Right ventricle myocardium inferior (tissue), 1 donor: Measurements from ENCODE around the gene DCLK2. TPM values are rescaled to one million over a fixed set of nuclear protein-coding genes. Genes with fewer than 3 reads are reported as not detected.

Experiments
- ATAC-seq: fragments of 200-7000 bp; cut with Tn5 transposase; one replicate; pipeline ENCODE4 v1.9.1; 2020; ENCODE audit warnings: mild to moderate bottlenecking, moderate library complexity
- DNase-seq: peaks from one replicate; pipeline ENCODE4 v3.0.0; 2021; ENCODE audit errors: missing footprints
- intact Hi-C: fragments of 100-400 bp; cut with DNase I; formaldehyde crosslinking; loops from one replicate; pipeline ENCODE4 v1.11.0; 2022
- total RNA-seq: library from RNA; stranded (reverse); fragmentation: NEBNext Ultra II Directional; extraction: Animal tissue kit (Norgen Biotek cat#: 25700); gene quantifications from one replicate; pipeline ENCODE4 v1.2.1, GENCODE V29; 2021
- donor health status: DM: no; HTN: yes; CAD: no; lungs with severe emphysema.

Gene DCLK2
- total RNA-seq, 1 donor from 2014 or later = 19.9 TPM

- no peak for ATAC-seq
- no peak for DNase-seq
- intact Hi-C loops = no loop called here
Measured at GRCh38 chr4:150217192-150217591, 138.9 kb downstream of the DCLK2 start.

GRCh38 chr4:150217808-150218207 is 139.6 kb downstream of the DCLK2 start:
- intact Hi-C loops = no loop called here
- DNase-seq = no peak
- no peak for ATAC-seq

GRCh38 chr4:150218447-150218846 is 140.2 kb downstream of the DCLK2 start:
- intact Hi-C loops = no loop called here
- no peak for ATAC-seq
- no peak for DNase-seq

GRCh38 chr4:150219841-150220240 is 141.6 kb downstream of the DCLK2 start:
- no peak for ATAC-seq
- intact Hi-C loops = no loop called here
- DNase-seq = no peak

GRCh38 chr4:150224896-150225591 is 146.8 kb downstream of the DCLK2 start:
- DNase-seq = no peak
- peak; percentile 8 for ATAC-seq
- intact Hi-C loops = no loop called here

GRCh38 chr4:150229520-150229919 is 151.3 kb downstream of the DCLK2 start:
- intact Hi-C loops = no loop called here
- ATAC-seq (no peak), DNase-seq (no peak)

GRCh38 chr4:150230561-150230960 is 152.3 kb downstream of the DCLK2 start:
- no peak for DNase-seq
- ATAC-seq = no peak
- intact Hi-C loops = no loop called here

GRCh38 chr4:150231107-150231770 is 153.0 kb downstream of the DCLK2 start:
- DNase-seq = no peak
- intact Hi-C loops = no loop called here
- ATAC-seq = no peak

- ATAC-seq = peak; percentile 55
- intact Hi-C loops = no loop called here
- DNase-seq = no peak
Measured at GRCh38 chr4:150232029-150232428, 153.8 kb downstream of the DCLK2 start.

- ATAC-seq = no peak
- no peak for DNase-seq
- intact Hi-C loops = no loop called here
Measured at GRCh38 chr4:150234246-150234645, 156.0 kb downstream of the DCLK2 start.

- ATAC-seq = no peak
- DNase-seq = no peak
- intact Hi-C loops = no loop called here
Measured at GRCh38 chr4:150235317-150235716, 157.1 kb downstream of the DCLK2 start.

GRCh38 chr4:150235808-150236271 is 157.6 kb downstream of the DCLK2 start:
- intact Hi-C loops = no loop called here
- ATAC-seq = no peak
- DNase-seq = no peak

GRCh38 chr4:150236626-150237025 is 158.4 kb downstream of the DCLK2 start:
- intact Hi-C loops = no loop called here
- no peak for ATAC-seq
- no peak for DNase-seq

GRCh38 chr4:150237110-150237872 is 159.0 kb downstream of the DCLK2 start:
- DNase-seq (no peak), ATAC-seq (no peak)
- intact Hi-C loops = no loop called here

- ATAC-seq = no peak
- DNase-seq = no peak
- intact Hi-C loops = no loop called here
Measured at GRCh38 chr4:150238591-150238990, 160.3 kb downstream of the DCLK2 start.

GRCh38 chr4:150240011-150240410 is 161.8 kb downstream of the DCLK2 start:
- DNase-seq (no peak), ATAC-seq (no peak)
- intact Hi-C loops = no loop called here

- intact Hi-C loops = loop anchor here (2.0 kb wide), 2 partner anchors 232 to 244 kb away; no protein-coding TSS in a partner anchor
- DNase-seq = no peak
- peak; percentile 28 for ATAC-seq
Measured at GRCh38 chr4:150242820-150243458, 164.7 kb downstream of the DCLK2 start.

- intact Hi-C loops = loop anchor here (2.0 kb wide), 2 partner anchors 233 to 245 kb away; no protein-coding TSS in a partner anchor
- DNase-seq (no peak), ATAC-seq (no peak)
Measured at GRCh38 chr4:150243932-150244331, 165.7 kb downstream of the DCLK2 start.

GRCh38 chr4:150244600-150244999 is 166.4 kb downstream of the DCLK2 start:
- DNase-seq (no peak), ATAC-seq (no peak)
- intact Hi-C loops = no loop called here
